ENCODE data around the gene GNB1L. TPM values are rescaled to one million over a fixed set of nuclear protein-coding genes. Genes with fewer than 3 reads are reported as not detected.

Gene GNB1L
- polyA plus RNA-seq, 1 experiment, result 3.6 TPM

DNA sequence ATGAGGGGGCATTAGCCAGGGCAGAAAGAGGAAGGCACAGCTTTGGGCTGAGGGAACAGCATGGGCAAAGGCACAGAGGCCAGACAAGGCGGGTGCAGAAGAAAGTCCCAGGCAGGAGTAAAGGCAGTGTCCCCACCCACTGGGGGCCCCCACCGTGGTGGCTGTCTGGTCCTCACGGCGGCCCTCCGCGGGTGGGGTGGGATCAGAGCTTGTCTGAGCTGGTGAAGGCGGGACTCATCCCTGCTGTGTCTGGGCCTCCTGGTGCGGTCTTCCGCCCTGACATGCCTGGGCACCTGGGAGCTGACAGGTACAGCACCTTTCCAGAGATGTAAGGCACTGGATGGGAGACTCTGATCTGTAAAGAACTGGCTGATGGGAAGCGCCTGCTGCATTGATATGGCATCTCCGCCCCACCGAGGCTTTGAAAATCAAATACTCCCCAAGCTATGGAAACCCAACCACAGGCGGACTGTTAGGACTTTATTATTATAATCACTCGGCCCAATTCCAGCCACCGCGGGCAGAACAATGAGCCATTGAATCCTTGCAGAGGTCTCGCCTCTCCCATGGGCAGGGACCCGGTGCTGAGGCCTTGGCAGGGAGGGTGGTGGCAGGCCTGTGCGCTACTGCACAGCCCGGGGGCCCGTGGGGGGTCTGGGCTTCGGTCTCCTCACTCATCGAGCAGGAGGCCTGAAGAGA is 14.2 kb upstream of the GNB1L start:
- Histone ChIP-seq H3K36me3 (ENCODE audit: control insufficient read depth, insufficient read depth, low read length) (no peaks in the 10 kb centered on the region), H3K27me3 (ENCODE audit: control insufficient read depth, insufficient read depth, low read length) (no peaks in the 10 kb centered on the region), H3K4me3 (ENCODE audit: low read depth, low read length) (no peak overlapping the region)
- TF ChIP-seq, protein P1, sequence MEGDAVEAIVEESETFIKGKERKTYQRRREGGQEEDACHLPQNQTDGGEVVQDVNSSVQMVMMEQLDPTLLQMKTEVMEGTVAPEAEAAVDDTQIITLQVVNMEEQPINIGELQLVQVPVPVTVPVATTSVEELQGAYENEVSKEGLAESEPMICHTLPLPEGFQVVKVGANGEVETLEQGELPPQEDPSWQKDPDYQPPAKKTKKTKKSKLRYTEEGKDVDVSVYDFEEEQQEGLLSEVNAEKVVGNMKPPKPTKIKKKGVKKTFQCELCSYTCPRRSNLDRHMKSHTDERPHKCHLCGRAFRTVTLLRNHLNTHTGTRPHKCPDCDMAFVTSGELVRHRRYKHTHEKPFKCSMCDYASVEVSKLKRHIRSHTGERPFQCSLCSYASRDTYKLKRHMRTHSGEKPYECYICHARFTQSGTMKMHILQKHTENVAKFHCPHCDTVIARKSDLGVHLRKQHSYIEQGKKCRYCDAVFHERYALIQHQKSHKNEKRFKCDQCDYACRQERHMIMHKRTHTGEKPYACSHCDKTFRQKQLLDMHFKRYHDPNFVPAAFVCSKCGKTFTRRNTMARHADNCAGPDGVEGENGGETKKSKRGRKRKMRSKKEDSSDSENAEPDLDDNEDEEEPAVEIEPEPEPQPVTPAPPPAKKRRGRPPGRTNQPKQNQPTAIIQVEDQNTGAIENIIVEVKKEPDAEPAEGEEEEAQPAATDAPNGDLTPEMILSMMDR (IDR thresholded peaks at IDR 0.05; ENCODE audit: insufficient read depth, low read depth, low read length), result no peak
- no peak for DNase-seq (ENCODE audit: low read depth)
- POLR2A ChIA-PET, result no interaction called here
- CTCF ChIA-PET, result no interaction called here

- no peaks in the 10 kb centered on the region for H3K36me3 ChIP-seq (ENCODE audit: control insufficient read depth, insufficient read depth, low read length)
- H3K27me3 ChIP-seq (ENCODE audit: control insufficient read depth, insufficient read depth, low read length), result no peaks in the 10 kb centered on the region
- ChIA-PET POLR2A (no interaction called here), CTCF (no interaction called here)
- TF ChIP-seq, protein P1 (IDR thresholded peaks at IDR 0.05; ENCODE audit: insufficient read depth, low read depth, low read length), result no peak
- DNase-seq (ENCODE audit: low read depth), result no peak
- no peak overlapping the region for H3K4me3 ChIP-seq (ENCODE audit: low read depth, low read length)
Observed at GRCh38 chr22:19868333-19868732, 13.7 kb upstream of the GNB1L start.

GRCh38 chr22:19867617-19868016 is 12.9 kb upstream of the GNB1L start:
- H3K27me3 ChIP-seq (ENCODE audit: control insufficient read depth, insufficient read depth, low read length), result no peaks in the 10 kb centered on the region
- POLR2A ChIA-PET, result no interaction called here
- TF ChIP-seq, protein P1 (IDR thresholded peaks at IDR 0.05; ENCODE audit: insufficient read depth, low read depth, low read length), result no peak
- CTCF ChIA-PET, result no interaction called here
- H3K4me3 ChIP-seq (ENCODE audit: low read depth, low read length), result no peak overlapping the region
- DNase-seq (ENCODE audit: low read depth), result no peak
- H3K36me3 ChIP-seq (ENCODE audit: control insufficient read depth, insufficient read depth, low read length), result no peaks in the 10 kb centered on the region

DNA sequence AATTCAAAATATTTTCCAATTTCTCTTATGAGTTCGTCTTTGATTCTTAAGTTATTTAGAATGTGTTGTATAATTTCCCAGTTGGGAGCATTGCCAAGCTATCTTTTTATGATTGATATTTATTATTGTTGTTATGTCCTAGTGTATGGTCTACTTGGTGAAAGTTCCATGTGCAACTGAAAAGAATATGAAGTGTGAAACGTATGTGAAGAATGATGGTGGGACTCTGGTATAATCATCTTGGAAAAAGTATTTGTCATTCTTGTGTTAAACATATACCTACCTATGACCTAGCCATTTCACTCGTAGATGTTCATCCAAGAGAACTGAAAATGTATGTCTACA is 12.0 kb upstream of the GNB1L start:
- POLR2A ChIA-PET, result no interaction called here
- Histone ChIP-seq H3K27me3 (ENCODE audit: control insufficient read depth, insufficient read depth, low read length) (no peaks in the 10 kb centered on the region), H3K4me3 (ENCODE audit: low read depth, low read length) (no peak overlapping the region), H3K36me3 (ENCODE audit: control insufficient read depth, insufficient read depth, low read length) (no peaks in the 10 kb centered on the region)
- TF ChIP-seq, protein P1 (IDR thresholded peaks at IDR 0.05; ENCODE audit: insufficient read depth, low read depth, low read length), result no peak
- CTCF ChIA-PET, result no interaction called here
- no peak for DNase-seq (ENCODE audit: low read depth)

- Histone ChIP-seq H3K36me3 (ENCODE audit: control insufficient read depth, insufficient read depth, low read length) (no peaks in the 10 kb centered on the region), H3K4me3 (ENCODE audit: low read depth, low read length) (no peak overlapping the region), H3K27me3 (ENCODE audit: control insufficient read depth, insufficient read depth, low read length) (no peaks in the 10 kb centered on the region)
- TF ChIP-seq, protein P1 (IDR thresholded peaks at IDR 0.05; ENCODE audit: insufficient read depth, low read depth, low read length), result no peak
- POLR2A ChIA-PET, result no interaction called here
- CTCF ChIA-PET, result interaction anchor here (0.7 to 1.5 kb wide), 2 partner anchors 73 to 135 kb away, joined by 4 read pairs; no protein-coding TSS in a partner anchor
- DNase-seq (ENCODE audit: low read depth), result no peak
Observed at GRCh38 chr22:19865141-19865829, 10.6 kb upstream of the GNB1L start.

Measured in BJ (cell line).